Gastroesophageal sphincter (tissue), 3 donors: Measurements from ENCODE around the gene RYR3.

Experiments used
- CTCF ChIP-seq, 4 experiments: fragments of 200-600 bp in 2 of 4; fragments of 450-650 bp in 2 of 4; sonication (generic) in 1 of 4; IDR thresholded peaks; one replicate each; pipeline ENCODE4 v1.5.1; 2017 to 2019; ENCODE audit warnings: antibody characterized with exemption in 4 of 4, mild to moderate bottlenecking in 2 of 4, moderate library complexity in 2 of 4
- EP300 ChIP-seq: sonication (generic); formaldehyde crosslinking; IDR thresholded peaks from one replicate; pipeline ENCODE4 v1.6.1; 2017; ENCODE audit warnings: antibody characterized with exemption, mild to moderate bottlenecking
- POLR2A ChIP-seq, 2 donors: fragments of 450-650 bp; IDR thresholded peaks; one replicate each; pipeline ENCODE4 v1.6.1; 2017; ENCODE audit warnings: antibody characterized with exemption in 2 of 2, mild to moderate bottlenecking in 2 of 2, moderate library complexity in 1 of 2
- POLR2AphosphoS5 ChIP-seq: sonication (generic); formaldehyde crosslinking; IDR thresholded peaks from one replicate; pipeline ENCODE4 v1.6.1; 2017; ENCODE audit warnings: antibody characterized with exemption

GRCh38 chr15:33586786-33587697 is 276.3 kb downstream of the RYR3 start:
- no peak for TF ChIP-seq CTCF (IDR thresholded peaks at IDR 0.05)
- no peak for TF ChIP-seq POLR2A (IDR thresholded peaks at IDR 0.05)
- no peak for TF ChIP-seq EP300
- TF ChIP-seq POLR2AphosphoS5: no peak
